Measurements from ENCODE around the gene GPR160. TPM values are rescaled to one million over a fixed set of nuclear protein-coding genes. Genes with fewer than 3 reads are reported as not detected.
A peak's percentile ranks its signal among the peaks of the same experiment; 100 is the strongest.

Gene GPR160
- total RNA-seq, 2 donors from 2014 or later, result 27.4 to 88.9 TPM

DNA sequence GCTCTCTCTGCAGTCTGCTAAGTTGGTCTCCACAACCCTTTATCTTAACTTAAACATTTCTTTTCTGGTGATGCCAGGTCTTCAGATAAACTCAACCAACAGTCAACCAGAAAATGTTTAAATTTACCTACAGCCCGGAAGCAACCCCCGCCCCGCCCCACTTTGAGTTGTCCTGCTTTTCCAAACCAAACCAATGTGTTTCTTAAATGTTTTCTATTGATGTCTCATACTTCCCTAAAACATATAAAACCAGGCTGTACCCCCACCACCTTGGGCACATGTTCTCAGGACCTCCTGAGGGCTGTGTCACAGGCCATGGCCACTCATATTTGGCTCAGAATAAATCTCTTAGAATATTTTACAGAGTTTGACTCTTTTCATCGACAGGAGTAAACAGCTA lies 13.2 kb upstream of the GPR160 start:
- TF ChIP-seq POLR2A (IDR thresholded peaks at IDR 0.05) (no peak), POLR2AphosphoS5 (IDR thresholded peaks at IDR 0.05) (no peak)
- TF ChIP-seq, protein P1, sequence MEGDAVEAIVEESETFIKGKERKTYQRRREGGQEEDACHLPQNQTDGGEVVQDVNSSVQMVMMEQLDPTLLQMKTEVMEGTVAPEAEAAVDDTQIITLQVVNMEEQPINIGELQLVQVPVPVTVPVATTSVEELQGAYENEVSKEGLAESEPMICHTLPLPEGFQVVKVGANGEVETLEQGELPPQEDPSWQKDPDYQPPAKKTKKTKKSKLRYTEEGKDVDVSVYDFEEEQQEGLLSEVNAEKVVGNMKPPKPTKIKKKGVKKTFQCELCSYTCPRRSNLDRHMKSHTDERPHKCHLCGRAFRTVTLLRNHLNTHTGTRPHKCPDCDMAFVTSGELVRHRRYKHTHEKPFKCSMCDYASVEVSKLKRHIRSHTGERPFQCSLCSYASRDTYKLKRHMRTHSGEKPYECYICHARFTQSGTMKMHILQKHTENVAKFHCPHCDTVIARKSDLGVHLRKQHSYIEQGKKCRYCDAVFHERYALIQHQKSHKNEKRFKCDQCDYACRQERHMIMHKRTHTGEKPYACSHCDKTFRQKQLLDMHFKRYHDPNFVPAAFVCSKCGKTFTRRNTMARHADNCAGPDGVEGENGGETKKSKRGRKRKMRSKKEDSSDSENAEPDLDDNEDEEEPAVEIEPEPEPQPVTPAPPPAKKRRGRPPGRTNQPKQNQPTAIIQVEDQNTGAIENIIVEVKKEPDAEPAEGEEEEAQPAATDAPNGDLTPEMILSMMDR (IDR thresholded peaks at IDR 0.05), result no peak
- Histone ChIP-seq H3K4me3 (no peak overlapping the region), H3K27ac (no peak overlapping the region), H3K27me3 (replicated peaks; ENCODE audit: insufficient read depth) (no peaks in the 10 kb centered on the region), H3K36me3 (no peaks in the 10 kb centered on the region), H3K4me1 (replicated peaks) (no peaks in the 10 kb centered on the region), H3K9me3 (no peaks in the 10 kb centered on the region)
- 96% methylated on average over 4 of the region's 4 CpGs for WGBS
- DNase-seq (ENCODE audit: low spot score), result no peak
- intact Hi-C loops (cut with DNase I), result no loop called here

DNA sequence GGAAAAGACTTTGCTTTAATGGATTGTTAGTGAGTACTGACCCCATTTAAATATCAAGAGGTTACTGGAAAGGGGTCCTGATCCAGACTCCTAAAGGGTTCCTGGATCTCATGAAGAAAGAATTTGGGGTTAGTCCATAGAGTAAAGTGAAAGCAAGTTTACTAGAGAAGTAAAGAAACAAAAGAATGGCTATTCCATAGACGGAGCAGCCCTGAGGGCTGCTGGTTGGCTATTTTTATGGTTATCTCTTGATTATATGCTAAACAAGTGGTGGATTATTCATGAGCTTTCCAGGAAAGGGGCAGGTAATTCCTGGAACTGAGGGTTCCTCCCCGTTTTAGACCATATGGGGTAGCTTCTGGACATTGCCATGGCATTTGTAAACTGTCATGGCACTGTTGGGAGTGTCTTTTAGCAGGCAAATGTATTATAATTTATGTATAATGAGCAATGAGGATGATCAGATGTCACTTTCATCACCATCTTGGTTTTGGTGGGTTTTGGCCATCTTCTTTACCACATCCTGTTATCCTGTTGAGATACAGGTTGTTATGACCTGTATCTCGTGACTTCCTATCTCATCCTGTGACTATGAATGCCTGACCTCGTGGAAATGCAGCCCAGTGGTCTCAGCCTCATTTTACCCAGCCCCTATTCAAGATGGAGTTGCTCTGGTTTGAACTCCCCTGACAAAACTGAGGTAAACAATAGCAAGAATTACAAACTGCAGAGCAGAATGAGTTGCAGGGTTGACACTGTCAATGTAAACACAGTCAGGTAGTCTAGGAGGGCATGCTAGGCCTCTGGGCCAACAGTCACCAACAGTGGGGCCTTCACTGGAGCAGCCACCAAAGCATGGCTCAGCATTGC lies 10.3 kb upstream of the GPR160 start:
- TF ChIP-seq POLR2AphosphoS5 (IDR thresholded peaks at IDR 0.05) (no peak), POLR2A (IDR thresholded peaks at IDR 0.05) (no peak)
- TF ChIP-seq, protein P1 (IDR thresholded peaks at IDR 0.05), result no peak
- Histone ChIP-seq H3K36me3 (no peaks in the 10 kb centered on the region), H3K4me1 (replicated peaks) (no peaks in the 10 kb centered on the region), H3K9me3 (no peaks in the 10 kb centered on the region), H3K4me3 (no peak overlapping the region), H3K27ac (no peak overlapping the region), H3K27me3 (replicated peaks; ENCODE audit: insufficient read depth) (no peaks in the 10 kb centered on the region)
- WGBS, result 81% methylated on average over 4 of the region's 4 CpGs
- DNase-seq (ENCODE audit: low spot score), result no peak
- intact Hi-C loops (cut with DNase I), result no loop called here

DNA sequence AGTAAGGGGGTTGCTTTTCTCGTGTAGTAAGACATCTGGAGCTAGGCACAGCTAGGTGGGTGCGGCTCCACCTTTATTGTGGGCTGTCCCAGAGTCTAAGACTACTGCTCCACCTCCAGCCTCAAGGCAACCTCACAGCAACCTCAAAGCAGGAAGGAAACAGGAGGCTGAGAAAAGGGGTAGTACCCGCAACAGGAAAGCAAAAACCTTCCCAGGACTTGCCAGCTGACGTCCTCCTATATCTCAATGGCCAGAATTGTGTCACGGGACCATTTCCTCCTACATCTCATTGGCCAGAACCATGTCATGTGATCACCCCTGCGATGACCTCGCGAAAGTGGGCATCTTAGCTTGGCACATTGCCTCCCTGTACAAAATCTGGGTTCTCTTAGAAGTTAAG lies 4.3 kb upstream of the GPR160 start:
- intact Hi-C loops (cut with DNase I), result no loop called here
- H3K36me3 ChIP-seq, result no peaks in the 10 kb centered on the region
- WGBS, result 85% methylated on average over 8 of the region's 8 CpGs
- TF ChIP-seq POLR2AphosphoS5 (IDR thresholded peaks at IDR 0.05) (no peak), POLR2A (IDR thresholded peaks at IDR 0.05) (no peak)
- TF ChIP-seq, protein P1 (IDR thresholded peaks at IDR 0.05), result no peak
- no peak overlapping the region for H3K27ac ChIP-seq
- H3K4me1 ChIP-seq (replicated peaks), result no peaks in the 10 kb centered on the region
- H3K9me3 ChIP-seq, result no peaks in the 10 kb centered on the region
- DNase-seq (ENCODE audit: low spot score), result no peak
- H3K4me3 ChIP-seq, result no peak overlapping the region
- H3K27me3 ChIP-seq (replicated peaks; ENCODE audit: insufficient read depth), result no peaks in the 10 kb centered on the region

DNA sequence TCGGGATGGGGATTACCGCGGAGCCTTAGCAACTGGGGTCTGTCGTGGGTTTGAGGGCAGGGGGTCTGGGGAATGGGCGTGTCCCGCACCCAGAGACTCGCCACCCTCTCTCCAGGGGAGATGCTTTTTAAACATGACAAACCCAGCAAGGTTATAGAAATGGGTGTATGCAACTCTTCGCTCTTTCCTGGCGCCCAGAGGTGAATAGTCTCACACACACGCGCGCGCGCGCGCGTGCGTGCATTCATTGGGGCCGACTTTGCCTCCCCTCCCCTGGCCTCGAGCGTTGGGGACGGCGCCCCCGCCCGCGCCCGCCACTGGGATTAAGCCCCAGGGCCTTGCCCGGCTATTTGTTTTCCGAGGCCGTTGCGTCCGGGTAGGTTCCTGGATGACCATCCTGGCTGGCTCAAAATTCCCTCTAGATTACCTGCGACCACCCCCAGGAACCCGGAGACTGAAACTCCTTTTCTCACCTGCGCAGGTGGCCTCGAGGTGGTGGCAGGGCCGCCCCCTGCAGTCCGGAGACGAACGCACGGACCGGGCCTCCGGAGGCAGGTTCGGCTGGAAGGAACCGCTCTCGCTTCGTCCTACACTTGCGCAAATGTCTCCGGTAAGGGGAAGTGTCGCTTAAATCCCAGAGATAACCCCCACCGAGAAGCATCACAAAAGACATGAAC lies 777 bp downstream of the GPR160 start:
- DNase-seq (ENCODE audit: low spot score), result peak; percentile 29
- Histone ChIP-seq H3K27ac (peak overlapping the region; percentile 69 to 82), H3K27me3 (replicated peaks; ENCODE audit: insufficient read depth) (no peaks in the 10 kb centered on the region), H3K9me3 (no peaks in the 10 kb centered on the region), H3K4me1 (replicated peaks) (no peaks in the 10 kb centered on the region), H3K36me3 (no peaks in the 10 kb centered on the region), H3K4me3 (peak overlapping the region; percentile 50 to 73)
- TF ChIP-seq, protein P1 (IDR thresholded peaks at IDR 0.05), result peak in 3 of 4 experiments; percentile 11 to 37 (median 32)
- no peak for TF ChIP-seq POLR2AphosphoS5 (IDR thresholded peaks at IDR 0.05)
- intact Hi-C loops (cut with DNase I), result no loop called here
- whole genome bisulfite sequencing, result 6% methylated on average over 49 of the region's 51 CpGs
